NCI-H345 (cell line): ENCODE results near the gene COA1.
"Not testable (repeated sequence)": the region's sequence is repeated elsewhere in the genome, so short reads cannot be mapped to it uniquely, and the experiment has no call there.

Experiments used
- DNase-seq: peaks from one replicate; lab custom pipeline; 2025; lab: John Stamatoyannopoulos, UW

Gene COA1

GRCh38 chr7:43758029-43758821, 28.9 kb upstream of the COA1 start, which contains the start of gene BLVRA:
TSS of gene BLVRA (plus strand) at chr7:43758680. CDS start at chr7:43771159, 12,479 bp downstream.
- peak; percentile 60 for DNase-seq

- DNase-seq = no peak
Measured at GRCh38 chr7:43757073-43757720, 27.9 kb upstream of the COA1 start.

DNA sequence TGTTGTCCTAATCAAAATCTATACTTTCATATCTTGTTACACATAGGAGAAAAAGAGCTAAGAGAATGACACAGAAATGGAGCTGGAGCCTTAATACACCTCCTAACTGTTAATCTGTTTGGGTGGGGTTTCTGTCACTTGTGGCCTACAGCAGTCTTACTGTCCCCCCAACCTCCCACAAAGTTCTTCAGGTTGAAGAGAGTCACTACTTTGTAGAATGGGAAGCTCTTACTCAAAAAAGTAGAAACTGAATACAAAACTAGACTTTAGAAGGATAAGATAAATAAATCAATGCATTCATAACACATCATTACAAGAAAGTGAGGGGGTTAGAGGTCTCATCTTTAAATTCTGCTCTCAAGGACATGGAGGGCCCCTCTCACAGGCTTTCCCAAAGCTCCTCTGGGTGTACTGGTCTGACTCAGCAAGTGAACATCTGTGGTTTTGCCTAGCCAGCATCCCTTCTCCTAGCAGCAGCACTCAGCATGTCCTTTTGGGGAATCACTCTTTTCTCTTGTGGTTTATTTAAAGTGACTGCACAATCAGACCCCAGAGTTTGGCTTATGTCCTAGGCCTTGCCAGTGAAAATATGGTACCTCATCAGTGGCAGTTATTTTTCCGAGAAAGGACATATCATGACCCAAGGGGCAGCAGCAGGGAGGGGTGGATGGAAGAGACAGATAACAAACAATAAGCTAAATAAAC, 27.2 kb upstream of the COA1 start:
- DNase-seq = no peak

DNA sequence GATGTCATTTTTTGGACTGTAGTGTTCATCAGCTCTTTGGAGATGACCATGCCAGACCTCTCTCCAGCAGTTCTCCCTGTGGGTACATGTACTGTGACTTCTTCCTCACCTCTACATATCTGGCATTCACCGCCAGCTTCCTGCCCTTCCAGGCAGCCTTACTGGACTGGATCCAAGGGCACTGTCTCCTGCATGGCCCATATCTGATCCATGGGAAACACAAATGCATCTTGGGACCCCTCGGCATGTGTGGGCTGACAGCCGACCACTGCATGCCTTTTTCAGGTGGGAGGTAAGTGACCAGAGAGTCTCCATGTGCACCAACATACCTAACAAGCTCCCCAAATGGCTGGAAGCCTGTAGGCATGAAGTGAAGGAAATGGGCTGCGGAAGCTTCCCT, 25.3 kb upstream of the COA1 start:
- no peak for DNase-seq

DNA sequence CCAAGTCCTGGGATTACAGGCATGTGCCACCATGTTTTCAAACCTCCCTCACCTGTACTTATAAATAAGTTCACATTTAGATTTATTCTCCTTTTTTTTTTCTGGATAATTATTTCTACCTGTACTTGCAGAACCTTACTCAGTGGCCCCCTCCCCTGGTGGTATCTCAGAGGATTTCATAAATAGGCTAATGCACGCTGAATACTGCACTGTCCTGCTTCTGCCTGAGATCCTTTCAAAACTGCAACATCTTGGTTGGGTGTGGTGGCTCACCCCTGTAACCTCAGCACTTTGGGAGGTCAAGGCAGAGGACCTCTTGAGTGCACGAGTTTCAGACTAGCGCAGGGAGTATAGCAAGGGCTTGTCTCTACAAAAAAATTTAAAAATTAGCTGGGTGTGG, 24.5 kb upstream of the COA1 start:
- DNase-seq = no peak

GRCh38 chr7:43753271-43753810, 24.0 kb upstream of the COA1 start:
- DNase-seq = no peak

DNA sequence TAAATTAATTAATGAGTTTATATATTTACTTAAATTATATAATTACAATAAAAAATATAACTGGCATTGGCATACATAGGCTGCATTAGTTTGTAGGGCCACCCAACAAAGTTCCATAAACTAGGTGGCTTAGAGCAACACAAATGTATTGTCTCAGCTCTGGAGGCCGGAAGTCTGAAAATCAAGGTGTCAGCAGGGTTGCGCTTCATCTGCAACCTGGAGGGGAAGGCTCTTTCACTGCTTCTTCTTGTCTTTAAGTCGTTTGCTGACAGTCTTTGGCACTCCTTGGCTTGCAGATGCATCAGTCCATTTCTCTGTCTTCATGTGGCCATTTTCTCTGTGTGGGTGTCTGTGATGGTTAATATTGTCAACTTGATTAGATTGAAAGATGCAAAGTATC, 23.1 kb upstream of the COA1 start:
- no peak for DNase-seq

DNA sequence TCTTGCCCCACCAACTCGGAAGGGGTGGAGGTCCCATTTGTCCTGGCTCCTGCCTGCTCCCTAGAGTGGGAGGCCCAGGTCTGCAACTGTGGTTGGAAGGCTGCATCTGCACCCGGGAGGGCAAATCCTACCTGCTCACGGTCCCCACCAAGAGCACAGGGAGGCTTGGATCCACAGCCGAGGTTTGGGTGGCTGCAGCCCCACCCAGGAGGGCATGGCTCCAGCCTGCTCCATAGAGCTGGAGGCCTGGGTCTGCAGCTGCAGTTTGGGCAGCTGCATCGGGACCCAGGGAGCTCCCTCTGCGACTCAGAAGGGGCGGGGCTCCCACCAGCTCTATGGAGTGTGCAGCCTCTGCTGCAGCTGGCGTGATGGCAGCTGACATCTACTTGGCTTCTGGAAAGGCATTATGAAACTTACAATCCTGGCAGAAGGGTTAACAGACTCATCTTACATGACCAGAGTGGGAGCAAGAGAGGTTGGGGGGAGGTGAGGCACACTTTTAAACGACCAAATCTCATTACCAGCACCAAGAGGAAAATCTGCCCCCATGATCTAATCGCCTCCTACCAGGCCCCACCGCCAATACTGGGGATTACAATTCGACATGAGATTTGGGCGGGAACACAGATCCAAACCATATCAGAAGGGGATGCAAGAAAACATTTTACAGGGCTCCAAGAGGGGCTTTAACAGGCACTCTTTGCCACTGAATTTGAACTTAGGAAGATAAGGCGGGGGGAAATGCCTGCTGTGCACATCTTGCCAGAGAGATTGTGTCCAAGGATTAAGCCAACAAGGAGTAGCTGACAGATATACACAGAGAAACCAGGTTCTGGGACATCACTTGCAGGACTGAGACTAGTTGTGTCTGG, 20.9 kb upstream of the COA1 start:
- DNase-seq = no peak

- no peak for DNase-seq
Measured at GRCh38 chr7:43749383-43749940, 20.1 kb upstream of the COA1 start.

DNA sequence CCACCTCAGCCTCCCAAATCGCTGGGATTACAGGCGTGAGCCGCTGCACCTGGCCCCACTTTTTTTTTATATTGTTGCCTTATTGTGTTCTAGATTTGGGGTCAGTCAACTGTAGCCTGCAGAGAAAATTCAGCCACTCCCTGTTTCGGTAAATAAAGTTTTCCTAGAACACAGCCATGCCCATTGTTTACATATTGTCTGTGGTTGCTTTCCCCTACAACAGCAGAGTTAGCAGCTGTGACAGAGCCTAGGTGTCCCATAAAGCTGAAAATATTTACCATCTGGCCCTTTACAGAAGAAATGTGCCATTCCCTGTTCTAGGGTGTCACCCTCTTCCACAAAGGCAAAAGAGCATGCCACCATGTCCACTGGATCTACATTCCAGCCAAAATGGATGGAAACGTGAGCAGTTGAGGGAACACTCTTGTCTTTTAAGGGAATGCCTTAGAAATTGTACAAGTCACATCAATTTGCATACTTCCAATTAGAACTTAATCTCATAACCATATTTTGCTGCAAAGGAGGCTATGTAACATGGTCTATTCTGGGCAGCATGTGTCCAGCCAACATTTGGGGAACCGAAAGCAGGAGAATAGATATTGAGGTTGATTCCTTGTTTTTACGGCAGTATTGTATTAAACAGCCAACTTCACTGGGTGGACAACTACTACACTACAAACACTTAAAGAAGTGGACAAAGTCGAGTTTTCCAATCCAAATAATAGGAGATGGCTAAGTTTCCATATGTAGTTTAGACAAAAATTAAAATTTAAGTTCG, 18.2 kb upstream of the COA1 start:
- peak; percentile 74 for DNase-seq

GRCh38 chr7:43742692-43743091, 13.4 kb upstream of the COA1 start:
- DNase-seq = no peak

DNA sequence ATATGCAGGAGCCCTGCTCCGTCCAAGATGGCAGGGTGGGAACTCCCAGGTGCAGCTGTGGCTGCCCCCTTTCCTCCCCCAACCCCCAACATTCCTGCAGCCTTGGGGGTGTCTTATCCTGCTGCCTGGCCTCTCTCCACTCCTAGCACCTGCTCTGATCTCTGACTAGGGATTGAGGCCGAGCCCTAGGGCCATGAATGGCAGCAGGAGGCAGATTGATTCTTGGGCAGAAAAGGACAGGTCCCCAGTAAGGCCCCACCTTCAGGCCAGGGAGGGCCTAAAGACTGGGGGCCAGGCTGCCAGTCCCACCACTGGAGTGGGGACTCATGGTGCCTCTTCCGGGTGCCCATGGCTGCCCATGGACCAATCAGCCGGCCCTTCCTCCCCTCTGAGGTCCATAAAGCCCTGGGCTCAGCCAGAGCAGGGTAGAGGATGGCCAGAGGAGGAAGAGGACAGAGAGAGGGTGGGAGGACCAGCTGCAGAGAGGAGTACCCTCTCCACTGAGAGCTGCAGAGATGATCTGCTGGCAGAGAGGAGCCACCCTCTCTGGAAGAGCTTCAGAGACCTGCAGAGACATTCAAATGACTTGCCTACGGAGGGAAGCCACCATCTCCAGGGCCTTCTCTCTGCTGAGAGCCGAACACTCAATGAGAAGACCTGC, 8.3 kb upstream of the COA1 start:
- no peak for DNase-seq

GRCh38 chr7:43735802-43736603, 6.7 kb upstream of the COA1 start:
- no peak for DNase-seq

GRCh38 chr7:43735403-43735801, 6.1 kb upstream of the COA1 start:
- no peak for DNase-seq

DNA sequence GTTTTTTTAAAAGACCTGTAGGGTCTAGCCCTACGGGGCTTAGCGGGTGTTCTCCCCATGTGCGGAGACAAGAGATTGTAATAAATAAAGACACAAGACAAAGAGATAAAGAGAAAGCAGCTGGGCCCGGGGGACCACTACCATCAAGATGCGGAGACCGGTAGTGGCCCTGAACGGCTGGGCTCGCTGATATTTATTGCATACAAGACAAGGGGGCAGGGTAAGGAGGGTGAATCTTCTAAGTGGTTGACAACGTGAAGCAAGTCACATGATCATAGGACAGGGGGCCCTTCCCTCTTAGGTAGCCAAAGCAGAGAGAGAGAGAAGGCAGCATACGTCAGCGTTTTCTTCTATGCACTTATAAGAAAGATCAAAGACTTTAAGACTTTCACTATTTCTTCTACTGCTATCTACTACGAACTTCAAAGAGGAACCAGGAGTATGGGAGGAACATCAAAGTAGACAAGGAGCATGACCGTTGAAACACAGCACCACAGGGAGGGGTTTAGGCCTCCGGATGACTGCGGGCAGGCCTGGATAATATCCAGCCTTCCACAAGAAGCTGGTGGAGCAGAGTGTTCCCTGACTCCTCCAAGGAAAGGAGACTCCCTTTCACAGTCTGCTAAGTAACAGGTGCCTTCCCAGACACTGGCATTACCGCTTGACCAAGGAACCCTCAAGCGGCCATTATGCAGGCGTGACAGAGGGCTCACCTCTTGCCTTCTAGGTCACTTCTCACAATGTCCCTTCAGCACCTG, 5.4 kb upstream of the COA1 start:
- DNase-seq = not testable (repeated sequence)

GRCh38 chr7:43731494-43731893, 2.2 kb upstream of the COA1 start:
- not testable (repeated sequence) for DNase-seq

DNA sequence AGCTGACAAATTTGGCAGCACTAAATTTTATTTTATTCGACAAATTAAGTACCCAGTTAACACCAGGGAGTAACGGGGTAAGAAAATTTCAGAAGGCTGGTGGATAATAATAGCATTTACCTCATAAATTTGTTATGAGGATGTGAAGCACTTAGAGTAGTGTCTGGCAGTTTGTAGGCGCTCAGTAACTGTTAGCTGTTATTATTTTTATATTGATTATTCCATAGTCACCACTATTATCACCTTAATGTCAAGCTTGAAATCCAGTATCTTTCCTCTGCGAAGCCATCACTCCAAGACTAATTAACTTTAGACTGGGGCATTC, 563 bp upstream of the COA1 start:
- no peak for DNase-seq

DNA sequence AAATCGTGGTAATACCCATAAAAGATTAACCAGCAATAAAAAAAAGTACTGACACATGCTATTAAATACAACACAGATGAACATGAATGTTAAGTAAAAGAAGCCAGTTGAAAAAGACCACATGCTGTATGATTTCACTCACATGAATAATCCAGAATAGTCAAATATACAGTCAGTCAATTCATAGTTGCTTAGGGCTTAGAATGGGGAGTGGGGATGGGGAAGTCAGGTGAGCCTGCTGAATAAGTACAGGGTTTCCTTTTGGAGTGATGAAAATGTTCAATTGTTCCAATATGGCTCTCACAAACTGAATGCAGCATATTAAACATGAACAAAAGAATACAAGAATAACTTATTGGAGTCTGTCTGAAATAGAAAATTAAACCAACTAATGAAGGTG, 1.8 kb downstream of the COA1 start:
- DNase-seq = no peak

GRCh38 chr7:43727003-43727402, 2.3 kb downstream of the COA1 start:
- DNase-seq = no peak
